ENCODE results near the gene TMEM131L.

Gene TMEM131L

DNA sequence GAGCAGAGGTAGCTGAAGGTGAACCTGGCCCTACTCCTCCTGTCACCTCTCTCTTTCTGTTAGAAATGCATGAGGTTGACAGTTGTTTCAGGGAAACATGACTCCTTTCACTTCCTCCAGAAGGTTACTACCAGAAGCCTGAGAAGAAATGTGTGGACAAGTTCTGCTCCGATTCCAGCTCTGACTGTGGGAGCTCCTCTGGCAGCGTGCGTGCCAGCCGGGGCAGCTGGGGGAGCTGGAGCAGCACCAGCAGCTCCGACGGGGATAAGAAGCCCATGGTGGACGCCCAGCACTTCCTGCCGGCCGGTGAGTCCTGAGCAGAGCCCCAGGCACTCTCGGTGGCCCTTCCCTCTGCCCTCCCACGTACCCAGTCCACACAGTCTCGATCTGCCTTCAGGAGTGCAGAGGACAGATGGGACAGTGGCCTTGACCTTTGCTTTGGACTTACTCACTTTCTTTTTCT lies 156.6 kb downstream of the TMEM131L start:
- no peak for DNase-seq (ENCODE audit: low spot score)

- no peak for DNase-seq (ENCODE audit: low spot score)
Measured at GRCh38 chr4:153623491-153623890, 157.3 kb downstream of the TMEM131L start.

DNA sequence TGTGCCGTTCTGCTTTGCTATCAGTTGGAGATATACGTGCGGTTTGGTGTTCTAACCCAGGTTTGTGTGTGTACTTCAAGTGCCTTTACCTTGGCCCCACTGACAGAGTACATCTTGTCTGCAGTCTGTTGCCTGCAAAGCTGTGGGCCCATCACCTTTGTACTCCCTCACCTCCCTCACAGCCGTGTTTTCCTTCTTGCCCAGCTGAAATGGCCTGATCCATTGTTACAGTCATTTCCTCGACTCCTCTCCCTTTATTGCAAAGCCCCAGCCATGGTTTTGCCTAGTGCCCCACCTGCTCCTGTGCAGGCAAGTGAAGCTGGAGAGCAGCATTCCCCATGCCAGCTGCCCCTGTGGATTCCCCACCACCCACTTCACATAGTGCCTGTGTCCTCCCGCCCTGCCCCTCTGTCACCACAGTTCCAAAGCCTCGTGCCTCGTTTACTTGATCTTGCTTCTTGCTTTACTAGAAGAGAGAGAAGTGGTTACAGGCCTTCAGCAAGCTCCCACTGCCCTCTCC lies 162.7 kb downstream of the TMEM131L start:
- no peak for DNase-seq (ENCODE audit: low spot score)

GRCh38 chr4:153629776-153630175 lies 163.6 kb downstream of the TMEM131L start:
- DNase-seq (ENCODE audit: low spot score): no peak

DNA sequence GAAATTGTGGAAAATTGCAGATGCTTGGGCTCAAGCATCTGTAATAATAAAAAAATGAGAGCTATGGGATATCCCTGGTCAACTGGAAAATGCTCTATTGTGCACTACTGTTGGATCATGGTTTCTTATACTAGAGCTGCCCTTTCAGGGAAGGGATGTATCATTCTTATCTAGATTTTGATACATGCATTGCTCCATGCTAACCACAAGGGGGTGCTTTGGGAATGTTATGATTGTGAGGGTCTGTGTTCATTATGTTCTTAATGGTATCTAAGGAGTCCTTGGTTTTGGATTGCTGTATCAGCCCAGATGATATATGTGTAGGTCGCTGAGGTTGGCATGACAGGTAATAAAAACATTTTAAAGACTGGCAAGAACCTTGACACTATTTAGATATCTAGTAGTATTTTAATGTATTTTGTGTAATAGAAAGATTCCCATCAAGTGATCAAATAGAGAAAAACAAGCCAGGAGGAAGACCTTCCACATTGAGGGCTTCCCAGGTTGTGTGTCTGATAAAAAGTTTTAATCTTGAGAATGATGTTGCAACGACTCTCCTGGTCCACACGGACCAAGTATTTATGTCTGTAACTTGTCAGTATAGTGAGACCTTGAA lies 168.7 kb downstream of the TMEM131L start:
- DNase-seq (ENCODE audit: low spot score): no peak

DNA sequence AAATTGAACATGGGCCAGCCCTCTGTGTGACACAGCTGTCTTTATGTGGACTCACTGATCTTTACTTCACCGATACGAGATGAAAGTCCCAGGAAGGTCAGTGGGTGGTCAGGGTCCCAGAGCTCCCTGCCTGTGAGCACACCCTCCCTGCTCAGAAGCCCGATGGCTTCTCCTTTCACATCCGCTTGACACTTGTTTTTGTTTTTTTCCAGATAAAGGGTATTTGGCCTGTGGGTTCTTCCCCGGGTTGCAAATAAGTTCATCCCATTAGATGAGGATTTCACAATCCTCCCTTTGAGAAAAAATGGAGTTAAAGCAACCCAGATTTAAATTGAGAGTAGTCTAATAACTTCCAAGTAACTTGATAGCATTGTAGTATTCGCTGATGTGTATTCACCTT lies 169.7 kb downstream of the TMEM131L start:
- DNase-seq (ENCODE audit: low spot score): no peak

GRCh38 chr4:153637201-153637600 lies 171.0 kb downstream of the TMEM131L start:
- DNase-seq (ENCODE audit: low spot score): no peak

- DNase-seq (ENCODE audit: low spot score): no peak
Measured at GRCh38 chr4:153638011-153638410, 171.9 kb downstream of the TMEM131L start.

DNA sequence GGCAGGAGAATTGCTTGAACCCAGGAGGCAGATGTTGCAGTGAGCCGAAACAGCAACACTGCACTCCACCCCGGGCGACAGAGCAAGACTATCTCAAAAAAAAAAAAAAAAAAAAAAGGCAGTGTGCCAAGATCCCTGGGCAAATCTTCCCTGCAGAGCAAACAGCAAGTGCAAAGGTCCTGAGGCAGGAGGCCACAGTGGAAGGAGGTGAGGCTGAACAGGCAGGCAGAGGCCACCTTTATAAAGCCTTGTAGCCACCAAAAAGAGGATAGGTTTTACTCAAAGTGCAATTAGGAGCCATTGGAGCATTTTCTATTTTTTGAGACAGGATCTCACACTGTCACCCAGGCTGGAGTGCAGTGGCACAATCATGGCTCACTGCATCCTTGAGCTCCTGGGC lies 172.8 kb downstream of the TMEM131L start:
- DNase-seq (ENCODE audit: low spot score): no peak

DNA sequence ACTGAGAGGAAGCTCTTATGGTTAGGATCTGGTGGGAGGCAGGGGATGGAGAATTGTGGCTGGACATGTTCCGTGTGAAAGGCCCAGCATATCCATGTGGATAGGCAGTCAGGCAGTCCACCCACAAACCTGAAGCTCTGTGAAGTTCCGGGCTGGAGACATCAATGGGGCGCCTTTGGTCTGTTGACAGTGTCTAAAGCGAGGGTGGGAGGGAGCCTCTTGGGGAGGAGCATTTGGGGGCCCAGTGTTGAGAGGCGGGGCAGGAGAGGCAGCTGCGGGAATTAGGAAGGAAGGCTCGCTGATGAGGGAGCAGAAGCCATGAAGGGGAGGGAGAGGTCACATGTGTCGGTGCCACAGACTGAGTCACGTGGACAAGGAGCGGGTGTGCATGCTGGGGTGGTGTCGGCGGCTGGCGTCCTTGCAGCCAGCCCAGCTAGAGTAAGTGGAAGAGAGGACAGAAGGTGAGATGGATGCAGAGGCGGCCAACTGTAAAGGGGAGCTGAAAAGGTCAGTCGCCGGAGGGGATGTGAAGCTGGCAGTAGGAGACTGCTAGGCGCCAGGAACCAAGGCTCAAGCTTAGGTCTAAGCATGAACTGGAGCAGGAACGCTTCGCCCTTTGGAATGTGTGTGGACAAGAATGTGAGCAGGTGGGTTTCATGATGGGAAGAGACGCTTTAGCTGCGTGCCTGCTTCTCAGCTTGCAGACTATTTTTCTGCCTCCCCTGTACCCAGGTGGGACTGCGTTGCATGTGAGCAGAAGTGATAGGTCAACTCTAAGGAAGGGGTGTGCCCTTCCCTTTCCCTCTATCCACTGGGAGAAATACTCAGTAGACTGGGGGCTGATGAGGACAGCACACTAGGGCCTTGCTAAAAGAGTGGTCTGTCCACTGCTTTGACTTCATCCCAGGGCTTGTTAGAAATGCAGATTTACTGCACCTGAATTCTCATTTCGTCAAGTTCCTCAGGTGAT lies 174.0 kb downstream of the TMEM131L start:
- no peak for DNase-seq (ENCODE audit: low spot score)

DNA sequence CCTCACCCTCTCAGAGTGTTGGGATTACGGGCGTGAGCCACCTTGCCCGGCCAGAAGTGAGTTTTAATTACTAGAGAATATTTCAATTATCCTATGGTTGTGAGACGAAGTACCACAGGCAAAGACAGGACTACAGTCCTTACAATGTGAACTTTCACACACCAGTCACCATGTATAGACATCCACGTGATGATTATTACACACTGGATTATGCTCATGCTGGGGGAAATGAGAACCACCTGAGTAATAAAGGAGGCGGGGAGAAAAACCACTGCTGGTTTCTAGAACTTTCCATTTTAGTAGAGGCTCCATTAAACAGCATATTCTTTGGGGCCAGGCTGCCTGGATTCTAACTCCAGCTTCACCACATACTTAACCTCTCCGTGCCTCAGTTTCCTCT lies 175.4 kb downstream of the TMEM131L start:
- DNase-seq (ENCODE audit: low spot score): no peak

DNA sequence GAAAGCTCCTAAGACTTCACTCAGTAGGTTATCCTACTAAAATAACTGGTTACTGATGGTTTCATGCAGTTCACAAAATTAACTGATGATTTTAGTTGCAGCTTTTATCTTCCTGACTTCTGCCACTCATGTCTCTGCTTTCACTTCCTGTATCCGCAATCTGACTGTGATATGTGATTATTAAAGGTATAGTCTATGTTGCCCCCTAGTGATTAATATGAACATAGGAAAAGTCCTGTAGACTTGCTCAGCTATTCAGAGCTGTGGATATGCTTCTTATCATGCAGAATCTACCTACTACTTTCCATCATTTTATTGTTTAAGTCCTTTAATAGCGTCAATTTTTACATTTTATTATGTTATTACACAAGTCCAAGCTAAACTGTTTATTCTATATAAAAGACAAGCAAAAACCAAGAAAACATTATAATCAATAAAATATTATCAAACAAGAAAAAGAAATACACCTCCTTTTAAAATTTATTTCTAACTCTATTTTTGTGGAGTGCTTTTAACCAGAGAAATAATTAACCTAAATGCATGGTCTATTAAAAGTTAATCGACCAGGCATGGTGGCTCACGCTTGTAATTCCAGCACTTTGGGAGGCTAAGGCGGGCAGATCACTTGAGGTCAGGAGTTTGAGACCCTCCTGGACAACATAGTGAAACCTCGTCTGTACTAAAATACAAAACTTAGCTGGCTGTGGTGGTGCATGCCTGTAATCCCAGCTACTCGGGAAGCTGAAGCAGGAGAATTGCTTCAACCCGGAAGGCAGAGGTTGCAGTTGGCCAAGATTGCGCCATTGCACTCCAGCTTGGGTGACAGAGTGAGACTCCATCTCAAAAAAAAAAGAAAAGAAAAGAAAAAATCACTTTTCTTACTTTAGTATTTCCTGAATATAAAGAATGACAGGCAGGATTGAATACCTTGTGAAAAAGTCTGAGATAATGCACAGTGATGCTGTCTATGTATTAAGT lies 177.5 kb downstream of the TMEM131L start:
- DNase-seq (ENCODE audit: low spot score): no peak

DNA sequence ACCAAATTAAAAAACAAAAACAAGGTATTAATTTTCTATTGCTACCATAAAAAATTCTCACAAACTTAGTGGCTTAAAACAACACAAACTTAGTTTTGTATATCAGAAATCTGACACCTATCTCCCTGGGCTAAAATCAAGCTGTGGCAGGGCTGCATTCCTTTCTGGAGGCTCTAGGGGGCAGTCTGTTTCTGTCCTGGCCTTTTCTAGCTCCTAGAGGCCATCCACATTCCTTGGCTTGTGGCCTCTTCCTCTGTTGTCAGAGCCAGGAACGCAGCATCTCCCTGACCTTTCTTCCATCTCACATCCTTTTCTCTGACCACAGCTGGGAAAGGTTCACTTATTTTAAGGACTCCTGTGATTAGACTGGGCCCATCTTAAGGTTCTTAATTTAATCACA lies 179.0 kb downstream of the TMEM131L start:
- DNase-seq (ENCODE audit: low spot score): no peak

DNA sequence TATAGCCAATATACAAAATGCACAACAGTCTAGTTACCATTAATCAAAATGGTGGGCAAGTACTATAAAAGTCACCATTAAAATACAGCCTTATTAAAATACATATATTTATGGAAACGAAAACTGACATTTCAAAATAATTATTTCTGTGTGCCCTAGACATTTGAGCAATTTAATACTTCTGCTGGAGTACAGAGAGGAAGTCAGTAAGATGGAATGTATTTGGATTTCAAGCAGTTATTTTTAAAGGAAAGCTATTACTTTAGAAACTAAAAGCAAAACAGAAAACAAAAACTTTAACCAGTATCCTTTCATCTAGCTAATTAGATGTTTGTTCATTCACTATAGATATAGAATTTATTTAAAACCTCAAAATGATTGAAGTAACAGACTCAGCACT lies 180.1 kb downstream of the TMEM131L start:
- no peak for DNase-seq (ENCODE audit: low spot score)

GRCh38 chr4:153646978-153647377 lies 180.8 kb downstream of the TMEM131L start:
- no peak for DNase-seq (ENCODE audit: low spot score)

- DNase-seq (ENCODE audit: low spot score): no peak
Measured at GRCh38 chr4:153647975-153648374, 181.8 kb downstream of the TMEM131L start.

DNA sequence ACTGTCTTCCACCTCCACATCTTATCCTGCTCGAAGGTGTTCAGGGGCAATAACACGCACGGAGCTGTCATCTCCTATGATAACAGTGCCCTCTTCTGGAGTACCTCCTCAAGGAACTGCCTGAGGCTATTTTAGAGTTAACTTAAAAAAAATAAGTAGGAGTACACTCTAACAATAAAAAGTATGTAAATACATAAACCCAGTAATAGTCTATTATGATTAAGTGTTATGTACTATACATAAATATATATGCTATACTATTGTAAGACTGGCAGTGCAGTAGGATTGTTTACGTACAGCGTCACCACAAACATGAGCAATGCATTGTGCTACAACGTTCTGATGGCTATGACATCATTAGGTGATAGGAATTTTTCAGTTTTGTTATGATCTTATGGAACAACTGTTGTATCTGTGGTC lies 183.4 kb downstream of the TMEM131L start:
- DNase-seq (ENCODE audit: low spot score): no peak

- no peak for DNase-seq (ENCODE audit: low spot score)
Measured at GRCh38 chr4:153651116-153651515, 185.0 kb downstream of the TMEM131L start.

DNA sequence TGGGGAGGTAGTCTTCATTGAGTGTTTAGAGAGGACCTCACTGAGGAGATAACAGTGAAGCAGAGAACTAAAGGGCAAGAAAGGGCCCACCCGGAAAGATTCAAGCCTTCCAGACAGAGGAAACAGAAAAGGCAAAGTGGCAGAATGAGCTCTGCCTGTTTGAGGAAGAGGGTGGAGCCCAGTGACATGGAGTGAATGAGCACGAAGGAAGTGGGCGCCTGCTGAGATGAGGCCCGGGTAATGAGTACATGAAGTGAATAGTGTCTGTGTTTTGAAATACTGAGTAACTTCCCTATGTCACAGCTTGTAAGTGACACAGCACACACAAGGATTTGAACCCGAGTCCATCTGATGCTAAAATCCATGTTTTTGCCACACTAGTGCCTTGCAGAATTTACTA lies 185.4 kb downstream of the TMEM131L start:
- no peak for DNase-seq (ENCODE audit: low spot score)

DNA sequence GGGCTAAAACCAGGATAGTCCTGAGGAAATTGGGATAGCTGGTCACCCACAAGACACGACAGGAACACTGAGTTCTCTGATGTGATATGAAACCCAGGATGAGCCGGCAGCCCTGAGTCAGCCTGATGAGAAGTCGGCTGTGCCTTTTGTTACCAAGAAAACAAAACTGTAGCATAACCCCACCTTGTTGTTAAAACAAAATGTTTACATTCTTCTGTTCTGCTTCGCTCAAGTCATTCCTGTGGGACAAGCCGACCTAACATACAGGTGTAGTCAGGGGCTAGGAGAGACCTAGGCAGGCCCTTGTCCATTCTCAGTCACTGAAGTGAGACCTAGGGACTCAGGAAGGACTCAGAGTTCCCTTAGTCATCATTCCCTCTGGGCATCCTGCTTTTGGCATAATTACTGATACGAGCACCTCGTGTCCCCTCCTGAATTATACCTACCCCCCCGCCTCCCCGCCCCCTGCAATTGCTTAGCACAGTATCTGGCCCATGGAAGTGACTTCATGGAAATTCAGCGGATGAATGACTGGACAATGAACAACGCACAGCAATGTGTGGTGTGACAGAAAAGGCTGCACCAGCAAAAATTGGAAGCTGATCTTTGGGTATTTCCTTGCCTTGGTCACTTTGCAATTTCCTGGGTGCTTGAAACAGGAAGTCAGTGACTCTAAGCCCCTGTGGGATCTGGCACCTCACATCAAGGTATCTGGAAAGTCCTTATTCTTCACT lies 186.1 kb downstream of the TMEM131L start:
- DNase-seq (ENCODE audit: low spot score): no peak

- DNase-seq (ENCODE audit: low spot score): no peak
Measured at GRCh38 chr4:153655002-153655541, 188.9 kb downstream of the TMEM131L start.

Data from left forelimb (tissue), 1 donor.